ENCODE data around the gene SLC35E4.

SLC35E4 gene

DNA sequence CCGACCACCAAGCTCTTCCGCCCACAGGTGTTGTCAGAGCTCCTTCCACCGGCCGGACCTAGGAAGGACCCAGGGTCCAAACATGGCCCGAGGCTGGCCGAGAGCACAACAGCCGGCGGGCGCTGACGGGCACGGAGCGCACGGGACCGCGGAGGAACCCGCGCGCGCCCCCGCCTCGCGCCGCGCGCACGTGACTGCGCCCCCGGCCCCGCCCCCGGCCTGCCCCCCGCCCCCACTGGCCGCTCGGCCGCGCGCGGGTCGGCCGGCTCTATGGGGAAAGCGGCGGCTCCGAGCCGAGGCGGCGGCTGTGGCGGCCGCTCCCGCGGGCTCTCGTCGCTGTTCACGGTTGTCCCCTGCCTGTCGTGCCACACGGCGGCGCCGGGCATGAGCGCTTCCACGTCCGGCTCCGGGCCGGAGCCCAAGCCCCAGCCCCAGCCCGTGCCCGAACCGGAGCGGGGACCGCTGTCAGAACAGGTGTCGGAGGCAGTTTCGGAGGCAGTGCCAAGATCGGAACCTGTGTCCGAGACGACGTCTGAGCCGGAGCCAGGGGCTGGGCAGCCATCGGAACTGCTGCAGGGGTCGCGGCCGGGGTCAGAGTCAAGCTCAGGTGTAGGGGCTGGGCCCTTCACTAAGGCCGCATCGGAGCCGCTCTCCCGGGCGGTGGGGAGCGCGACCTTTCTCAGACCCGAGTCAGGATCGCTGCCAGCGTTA is 59.2 kb downstream of the SLC35E4 start, which contains the start of gene OSBP2:
OSBP2 (plus strand) TSS at position 235 of the 711 bp plus-strand sequence; CDS start at position 271, 36 bp downstream.
- 0 out of 2 replicates have a peak, but pooled peaks have one; percentile 16 for TF ChIP-seq CTCF (conservative IDR thresholded peaks at IDR 0.05)
- H3K27ac ChIP-seq = peak within 1 kb of the TSS; percentile 88

GRCh38 chr22:30695351-30695851 is 59.8 kb downstream of the SLC35E4 start:
- peak overlapping the region; percentile 88 for H3K27ac ChIP-seq

DNA sequence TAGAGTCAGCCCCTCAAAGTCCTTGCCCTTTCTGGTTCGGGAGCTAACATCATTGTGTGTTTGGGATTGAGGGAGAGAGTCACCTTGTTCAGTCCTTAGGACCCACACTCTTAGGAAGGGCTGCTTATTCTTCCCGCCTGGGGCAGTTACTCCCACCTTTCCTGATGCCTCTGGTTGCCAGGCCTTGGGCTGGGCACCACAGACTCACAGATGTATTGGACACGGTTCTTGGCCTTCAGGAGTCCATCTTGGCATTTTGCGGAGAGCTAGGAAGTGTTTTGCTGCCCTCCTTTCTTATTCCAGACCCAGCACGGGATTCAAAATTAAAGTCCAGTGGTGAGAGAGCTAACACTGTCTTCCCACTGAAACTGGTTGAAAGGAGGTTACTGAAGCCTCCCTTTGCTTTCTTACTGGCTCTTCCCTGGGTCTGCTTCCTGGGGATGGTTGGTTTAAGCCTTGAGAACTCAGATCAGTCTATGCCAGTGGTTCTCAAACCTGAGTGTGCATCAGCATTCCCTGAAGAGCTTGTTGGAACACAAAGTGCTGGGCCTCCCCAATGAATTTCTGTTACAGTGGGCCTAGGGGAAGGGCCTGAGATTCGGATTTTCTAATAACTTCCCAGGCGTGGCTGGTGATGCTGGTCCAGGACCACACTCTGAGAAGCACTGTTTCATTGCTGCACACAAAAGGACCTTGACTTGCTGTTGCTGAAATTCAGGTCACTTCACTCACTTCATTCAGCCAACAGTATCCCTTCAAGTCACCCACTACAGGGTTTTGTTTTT is 60.5 kb downstream of the SLC35E4 start:
- no peak overlapping the region for H3K27ac ChIP-seq
- TF ChIP-seq CTCF (conservative IDR thresholded peaks at IDR 0.05) = no peak

More at GRCh38 chr22:30695351-30695851, 59.8 kb downstream of the SLC35E4 start:
- TF ChIP-seq CTCF (conservative IDR thresholded peaks at IDR 0.05) = no peak
